Middle frontal gyrus (tissue), 1 donor: ENCODE data around the gene MPC1.

Experiments used
- DNase-seq: peaks from one replicate; pipeline ENCODE4 v3.0.0-alpha.2; 2015; ENCODE audit warnings: low spot score; ENCODE audit errors: extremely low spot score

The MPC1 gene

GRCh38 chr6:166382933-166383801 is at the start of gene MPC1:
Gene MPC1, minus strand, starts transcription at chr6:166382940. Its CDS starts 64 bp downstream, at chr6:166382876.
- DNase-seq: peak; percentile 94

GRCh38 chr6:166430269-166430668 is 47.5 kb upstream of the MPC1 start:
- DNase-seq: no peak

GRCh38 chr6:166424431-166424830 is 41.7 kb upstream of the MPC1 start:
- DNase-seq: no peak

DNA sequence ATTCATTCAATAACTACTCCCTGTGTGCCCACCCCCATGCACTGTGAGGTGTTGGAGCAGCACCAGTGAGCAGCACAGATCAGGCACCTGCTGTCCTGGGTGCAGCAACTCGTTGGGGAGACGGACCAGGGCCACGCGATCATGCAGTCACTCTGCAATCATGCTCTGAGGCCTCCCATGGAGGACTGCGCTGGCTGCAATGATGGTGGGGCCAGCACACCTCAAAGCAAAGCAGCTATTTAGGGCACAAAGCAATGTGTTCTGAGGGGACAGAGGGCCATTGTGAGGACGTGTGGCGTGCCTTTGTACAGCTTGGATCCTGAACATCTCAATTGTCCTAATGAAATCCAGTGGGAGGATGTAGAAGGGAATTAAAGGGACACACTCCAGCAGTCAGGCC is 41.0 kb upstream of the MPC1 start:
- DNase-seq: no peak

DNA sequence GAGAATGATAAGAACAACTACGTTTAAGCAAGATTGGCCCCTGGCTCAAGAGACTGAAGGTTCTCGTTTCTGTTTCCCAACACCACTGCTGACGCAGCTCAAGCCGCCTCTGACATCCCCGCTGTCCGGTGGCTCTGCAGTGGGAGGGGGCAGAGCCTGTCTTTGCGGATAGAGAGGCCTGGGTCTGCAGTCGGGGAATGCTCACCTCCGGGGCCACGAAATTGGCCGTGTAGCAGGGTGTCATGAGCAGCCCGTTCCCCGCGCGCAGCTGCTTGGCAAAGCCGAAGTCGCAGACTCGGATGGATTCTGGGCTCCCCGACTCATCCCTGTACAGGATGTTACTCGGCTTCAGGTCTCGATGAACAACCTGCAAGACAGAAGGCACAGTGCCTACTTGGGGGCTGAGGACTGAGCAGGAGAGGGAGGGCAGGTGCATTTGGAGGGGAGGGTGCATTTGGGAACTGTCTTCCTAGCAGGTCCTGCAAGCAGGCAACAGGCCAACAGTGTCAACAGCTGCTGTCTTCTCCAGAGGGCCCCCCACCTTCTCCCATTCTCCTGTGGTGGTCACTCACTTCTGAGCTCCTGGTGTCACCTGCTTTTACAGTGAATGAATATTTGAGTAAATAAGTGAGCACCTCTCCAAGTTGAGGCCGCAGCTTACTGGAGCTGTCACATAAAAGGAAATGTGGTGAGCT is 40.5 kb upstream of the MPC1 start:
- DNase-seq: no peak

- DNase-seq: no peak
These were observed 39.6 kb upstream of the MPC1 start for GRCh38 chr6:166422201-166422940.

GRCh38 chr6:166420351-166420750 is 37.6 kb upstream of the MPC1 start:
- no peak for DNase-seq

- DNase-seq: no peak
These were observed 37.0 kb upstream of the MPC1 start for GRCh38 chr6:166419717-166420116.

- DNase-seq: no peak
These were observed 36.5 kb upstream of the MPC1 start for GRCh38 chr6:166419286-166419685.

DNA sequence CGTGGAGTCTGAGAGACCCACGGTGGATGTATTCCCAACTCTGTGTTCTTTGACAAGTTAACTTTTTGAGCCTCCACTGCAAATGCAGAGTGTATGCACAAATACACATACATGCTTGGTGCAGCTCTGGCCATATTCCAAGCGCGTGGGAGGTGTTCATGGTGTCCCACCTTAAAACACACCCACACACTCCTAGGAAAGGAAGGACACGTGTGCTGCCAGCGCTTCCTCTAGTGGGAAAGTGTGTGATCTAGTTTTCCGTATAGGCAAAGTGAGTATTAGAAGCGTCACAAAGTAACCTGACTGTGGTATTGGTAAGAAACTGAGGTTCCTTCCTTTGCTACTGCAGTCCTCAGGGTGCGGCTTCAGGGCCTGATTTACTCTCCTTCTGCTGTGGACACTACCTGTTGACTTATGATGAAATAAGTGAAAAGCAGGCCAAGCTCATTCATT is 36.0 kb upstream of the MPC1 start:
- no peak for DNase-seq

GRCh38 chr6:166417285-166417691 is 34.5 kb upstream of the MPC1 start:
- no peak for DNase-seq

- DNase-seq: no peak
These were observed 33.1 kb upstream of the MPC1 start for GRCh38 chr6:166415833-166416347.

- no peak for DNase-seq
These were observed 32.6 kb upstream of the MPC1 start for GRCh38 chr6:166415306-166415705.

- no peak for DNase-seq
These were observed 30.8 kb upstream of the MPC1 start for GRCh38 chr6:166413491-166413951.

DNA sequence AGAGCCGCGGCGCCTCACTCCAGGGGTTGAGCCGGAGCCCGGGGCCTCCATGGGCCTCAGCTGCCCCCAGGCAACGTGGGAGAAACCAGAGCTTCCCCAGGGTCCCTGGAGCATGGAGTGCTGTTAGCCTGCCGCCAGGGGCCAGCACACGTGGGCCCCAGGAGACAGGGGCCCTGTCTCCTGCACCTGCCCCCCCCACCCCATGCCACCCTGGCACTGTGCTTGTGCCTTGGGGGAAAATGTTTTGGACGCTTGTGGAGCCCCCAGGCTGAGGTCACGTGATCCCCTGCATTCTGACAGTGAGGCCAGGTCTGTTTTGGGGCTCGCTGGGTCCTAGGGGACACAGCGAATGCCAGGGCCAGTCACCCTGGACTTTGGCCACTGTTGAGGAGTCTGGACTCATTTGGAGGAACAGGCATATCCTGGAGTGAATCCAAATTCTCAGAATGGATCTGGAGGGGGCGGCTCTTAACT is 30.2 kb upstream of the MPC1 start:
- no peak for DNase-seq

DNA sequence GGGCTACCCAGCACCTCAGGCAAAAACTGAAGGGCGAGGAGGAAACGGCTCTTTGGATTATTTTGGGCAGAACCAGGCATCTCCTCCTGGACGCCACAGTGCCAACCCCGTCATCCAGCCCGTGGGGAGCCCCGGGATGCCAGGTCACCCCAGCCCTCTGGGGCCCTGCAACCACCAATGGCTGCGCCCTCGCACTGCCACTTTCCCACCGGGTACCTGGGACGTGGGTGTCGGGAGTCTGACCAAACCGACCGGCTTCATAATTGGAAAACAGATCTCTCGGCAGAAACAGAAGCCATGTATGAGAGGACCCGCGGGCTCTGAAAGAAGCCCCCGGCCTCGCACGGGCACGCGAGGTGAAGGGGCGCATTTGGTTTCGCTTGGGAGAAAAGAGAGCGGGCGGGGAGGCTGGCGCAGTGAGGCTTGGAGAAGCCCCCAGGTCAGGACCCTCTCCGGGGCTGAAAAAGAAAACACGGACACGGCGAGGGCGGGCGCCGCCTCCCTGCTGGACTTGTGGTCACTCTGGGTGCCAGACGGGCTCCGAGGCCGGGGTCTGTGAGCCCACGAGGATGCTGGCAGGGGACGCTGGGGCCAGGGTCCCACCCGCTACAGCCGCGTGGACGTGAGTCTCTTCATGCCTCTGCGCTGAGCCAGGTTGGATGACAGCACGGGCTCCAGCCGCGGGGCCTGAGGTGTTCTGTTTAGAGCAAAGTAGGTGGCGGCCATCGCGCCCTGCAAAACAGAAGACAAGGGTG is 29.6 kb upstream of the MPC1 start:
- no peak for DNase-seq

DNA sequence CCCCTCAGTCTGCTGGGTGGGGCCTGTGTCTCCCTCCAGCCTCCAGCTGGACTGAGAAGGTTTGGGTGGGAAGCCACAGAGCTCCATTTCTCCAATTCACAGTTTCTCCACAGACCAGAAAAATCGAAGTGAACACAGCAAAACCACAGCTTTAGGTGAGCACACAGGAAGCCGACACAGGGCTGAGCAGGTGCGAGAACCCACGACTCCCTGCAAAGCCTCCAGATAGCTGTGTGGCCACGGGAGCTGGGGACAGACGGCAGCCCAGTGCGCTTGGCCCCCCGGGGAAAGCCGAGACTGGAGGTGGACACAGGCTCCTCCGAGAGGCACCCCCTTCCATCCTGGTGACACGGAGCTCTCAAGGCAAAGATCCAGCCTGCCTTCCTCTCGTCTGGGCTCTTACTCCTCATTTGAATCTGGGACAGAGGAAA is 29.0 kb upstream of the MPC1 start:
- DNase-seq: no peak

GRCh38 chr6:166411271-166411670 is 28.5 kb upstream of the MPC1 start:
- DNase-seq: no peak

DNA sequence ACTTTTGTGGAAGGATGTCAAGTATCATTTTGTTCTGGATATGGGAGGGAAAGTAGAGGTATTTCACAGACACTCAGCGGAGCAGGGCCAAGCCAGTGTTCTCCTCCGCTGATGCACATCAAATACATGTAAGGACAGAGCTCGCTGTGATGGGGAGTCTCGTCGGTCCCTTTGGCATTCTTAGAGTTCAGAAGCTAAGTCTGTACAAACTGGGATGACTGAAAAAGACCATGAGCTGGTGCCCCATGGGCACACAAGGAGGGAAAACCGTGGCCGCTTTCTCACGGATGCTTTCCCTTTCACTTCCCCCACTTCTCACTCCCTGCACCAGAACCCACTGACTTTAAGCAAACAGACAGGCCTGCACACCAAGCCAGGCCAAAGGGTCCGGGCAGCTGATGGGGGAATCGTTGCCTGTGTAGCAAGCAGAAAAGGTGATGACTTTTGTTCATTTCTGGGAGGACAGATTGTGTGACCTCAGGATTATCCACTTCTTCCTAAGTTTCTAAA is 27.7 kb upstream of the MPC1 start:
- DNase-seq: no peak
